Stimulated activated CD4-positive, alpha-beta T cell treated with anti-CD3 and anti-CD28 coated beads, Interleukin-4, amount 100 ng/mL, for 4 hours (primary cell): ENCODE results near the gene ADSL.

Experiments
- DNase-seq, 2 experiments: peaks; one replicate each; pipeline ENCODE4 v3.0.0-alpha.2; 2020

The ADSL gene

GRCh38 chr22:40406063-40406890, 60.0 kb downstream of the ADSL start:
- DNase-seq = no peak

DNA sequence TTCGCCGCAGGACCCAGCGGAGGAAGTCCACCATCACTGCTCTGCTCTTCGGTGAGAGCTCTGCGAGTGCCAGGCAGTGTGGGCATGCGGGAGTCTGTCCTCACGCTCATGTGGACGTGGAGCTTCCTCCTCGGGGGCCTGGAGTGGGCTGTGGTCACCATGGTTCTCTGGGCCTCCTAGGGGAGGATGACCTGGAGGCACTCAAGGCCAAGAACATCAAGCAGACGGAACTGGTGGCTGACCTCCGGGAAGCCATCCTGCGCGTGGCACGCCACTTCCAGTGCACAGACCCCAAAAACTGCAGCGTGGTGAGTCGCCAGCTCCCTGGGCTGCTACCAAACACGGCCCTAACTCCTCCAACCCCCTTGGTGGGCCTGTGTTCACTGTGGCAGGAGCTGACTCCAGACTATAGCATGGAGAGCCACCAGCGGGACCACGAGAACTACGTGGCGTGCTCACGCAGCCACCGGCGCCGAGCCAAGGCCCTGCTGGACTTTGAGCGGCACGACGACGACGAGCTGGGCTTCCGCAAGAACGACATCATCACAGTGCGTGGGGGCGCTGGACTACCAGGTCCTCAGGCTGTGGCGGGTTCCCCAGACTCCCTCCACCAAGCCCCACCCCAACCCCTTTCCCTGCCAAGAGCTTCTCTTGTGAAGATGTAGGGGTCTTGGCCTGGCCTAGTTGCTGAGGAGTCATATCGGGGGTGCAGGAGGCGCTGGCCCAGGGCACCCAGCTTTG, 60.9 kb downstream of the ADSL start:
- no peak for DNase-seq

DNA sequence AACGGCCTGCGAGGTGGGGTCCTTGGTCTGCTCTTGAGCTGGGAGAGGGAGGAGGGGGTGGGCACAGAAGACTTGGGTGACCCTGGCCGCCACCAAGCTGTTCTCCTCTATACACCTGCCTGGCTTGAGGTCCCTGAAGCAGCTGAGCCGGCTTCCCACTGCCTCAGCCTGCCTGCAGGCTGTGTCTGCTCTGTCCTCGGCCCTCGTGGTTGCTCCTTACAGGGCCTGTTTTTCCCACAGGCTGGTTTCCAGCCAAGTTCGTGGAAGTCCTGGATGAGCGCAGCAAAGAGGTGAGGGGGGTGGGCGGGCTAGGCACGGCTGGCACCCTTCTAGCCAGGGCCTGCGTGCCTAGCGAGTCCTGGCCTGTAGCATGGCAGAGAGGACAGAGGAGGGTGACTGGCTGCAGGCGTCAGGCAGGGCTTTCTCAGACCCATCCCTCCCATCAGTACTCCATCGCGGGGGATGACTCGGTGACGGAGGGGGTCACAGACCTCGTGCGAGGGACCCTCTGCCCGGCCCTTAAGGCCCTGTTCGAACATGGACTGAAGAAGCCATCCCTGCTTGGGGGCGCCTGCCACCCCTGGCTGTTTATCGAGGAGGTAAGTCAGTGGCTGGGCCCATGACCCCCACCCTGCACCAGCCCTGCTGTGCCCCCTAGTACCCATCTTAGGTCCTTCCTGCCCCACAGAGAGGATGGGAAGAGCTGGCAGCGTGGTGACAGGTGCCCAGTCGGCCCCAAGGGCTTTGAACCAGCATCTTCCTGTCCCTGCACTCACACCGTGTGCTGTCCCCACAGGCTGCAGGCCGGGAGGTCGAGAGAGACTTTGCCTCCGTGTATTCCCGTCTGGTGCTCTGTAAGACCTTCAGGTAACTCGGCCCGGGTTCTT, 61.8 kb downstream of the ADSL start:
- no peak for DNase-seq

DNA sequence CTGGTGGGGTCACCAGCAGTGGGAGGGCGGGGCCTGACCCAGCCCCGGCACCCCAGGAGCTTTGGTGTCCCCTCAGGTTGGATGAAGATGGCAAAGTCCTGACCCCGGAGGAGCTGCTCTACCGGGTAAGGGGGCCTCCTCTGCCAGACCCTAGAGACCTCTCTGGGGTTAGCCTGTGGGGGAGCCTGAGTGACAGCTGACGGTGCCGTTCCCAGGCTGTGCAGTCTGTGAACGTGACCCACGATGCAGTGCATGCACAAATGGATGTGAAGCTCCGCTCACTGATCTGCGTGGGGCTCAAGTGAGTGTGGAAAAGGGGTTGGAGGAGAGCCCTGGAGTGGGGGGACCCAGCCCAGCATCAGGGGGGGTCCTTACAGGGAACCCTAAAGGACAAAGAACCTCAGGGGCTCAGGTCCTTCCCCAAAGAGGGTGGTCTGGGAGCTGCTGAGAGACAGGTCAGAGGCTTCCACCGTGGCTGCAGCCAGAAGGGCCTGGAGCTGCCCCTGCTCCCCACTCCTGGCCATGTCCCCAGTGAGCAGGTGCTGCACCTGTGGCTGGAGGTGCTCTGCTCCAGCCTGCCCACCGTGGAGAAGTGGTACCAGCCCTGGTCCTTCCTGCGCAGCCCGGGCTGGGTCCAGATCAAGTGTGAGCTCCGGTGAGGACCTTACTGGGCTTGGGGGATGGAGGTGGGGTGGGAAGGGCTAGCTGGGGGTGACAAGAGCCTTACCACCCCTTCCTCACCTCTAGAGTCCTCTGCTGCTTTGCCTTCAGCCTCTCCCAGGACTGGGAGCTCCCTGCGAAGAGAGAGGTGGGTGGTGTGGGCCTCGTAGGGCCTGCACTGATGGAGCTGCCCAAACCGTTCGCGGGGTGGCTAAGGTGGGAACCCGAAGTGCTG, 62.7 kb downstream of the ADSL start:
- DNase-seq = no peak

- no peak for DNase-seq
Observed at GRCh38 chr22:40409613-40410113, 63.4 kb downstream of the ADSL start.

DNA sequence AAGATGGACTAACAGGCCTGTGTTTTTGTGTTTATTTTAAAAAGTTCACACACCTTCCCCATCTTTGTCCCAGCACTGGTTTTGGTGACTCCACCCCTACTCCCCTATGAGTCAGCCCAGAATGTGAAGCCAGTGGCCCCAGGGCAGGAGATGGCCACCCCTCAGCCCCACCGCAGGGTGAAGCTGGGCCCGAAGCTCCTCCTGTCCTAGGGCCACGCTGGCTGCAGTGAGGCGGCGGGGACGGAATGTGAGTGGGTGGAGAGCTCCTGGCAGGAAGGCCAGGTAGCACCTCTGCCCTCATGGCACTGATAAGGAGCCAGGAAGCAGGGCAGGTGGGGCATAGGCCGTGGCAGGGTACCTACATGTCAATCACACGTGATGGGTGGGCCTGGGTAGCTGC, 64.0 kb downstream of the ADSL start:
- no peak for DNase-seq

- no peak for DNase-seq
Observed at GRCh38 chr22:40410731-40411505, 64.6 kb downstream of the ADSL start.

GRCh38 chr22:40411506-40411861, 65.2 kb downstream of the ADSL start:
- no peak for DNase-seq

DNA sequence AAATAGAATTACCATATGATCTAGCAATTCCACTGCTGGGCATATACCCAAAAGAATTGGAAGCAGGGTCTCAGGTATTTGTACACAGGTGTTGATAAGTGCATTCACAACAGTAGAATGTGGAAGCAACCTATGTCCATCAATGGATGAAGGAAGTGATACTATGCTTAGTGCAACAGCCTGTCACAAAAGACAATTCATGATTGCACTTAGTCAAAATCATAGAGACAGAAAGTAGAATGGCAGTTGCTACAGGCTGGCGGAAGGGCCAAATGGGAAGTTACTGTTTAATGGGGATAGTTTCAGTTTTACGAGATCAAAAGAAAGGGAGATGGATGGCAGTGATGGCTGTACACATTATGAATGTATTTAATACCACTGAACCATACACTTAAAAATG, 66.1 kb downstream of the ADSL start:
- no peak for DNase-seq

DNA sequence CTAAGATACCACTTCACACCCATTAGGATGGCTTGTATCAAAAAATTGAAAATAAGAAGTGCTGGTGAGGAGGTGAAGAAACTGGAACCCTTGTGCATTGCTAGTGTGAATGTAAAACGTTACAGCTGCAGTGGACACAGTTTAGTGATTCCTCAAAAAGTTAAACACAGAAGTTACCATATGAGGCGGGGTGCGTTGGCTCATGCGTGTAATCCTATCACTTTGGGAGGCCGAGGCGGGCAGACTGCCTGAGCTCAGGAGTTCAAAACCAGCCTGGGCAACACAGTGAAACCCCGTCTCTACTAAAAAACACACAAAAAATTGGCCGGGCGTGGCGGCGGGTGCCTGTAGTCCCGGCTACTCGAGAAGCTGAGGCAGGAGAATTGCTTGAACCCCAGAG, 67.6 kb downstream of the ADSL start:
- DNase-seq = no peak

- DNase-seq = no peak
Observed at GRCh38 chr22:40414311-40414710, 68.0 kb downstream of the ADSL start.

GRCh38 chr22:40414838-40415505, 68.7 kb downstream of the ADSL start:
- DNase-seq = no peak

GRCh38 chr22:40415531-40416266, 69.4 kb downstream of the ADSL start:
- no peak for DNase-seq

DNA sequence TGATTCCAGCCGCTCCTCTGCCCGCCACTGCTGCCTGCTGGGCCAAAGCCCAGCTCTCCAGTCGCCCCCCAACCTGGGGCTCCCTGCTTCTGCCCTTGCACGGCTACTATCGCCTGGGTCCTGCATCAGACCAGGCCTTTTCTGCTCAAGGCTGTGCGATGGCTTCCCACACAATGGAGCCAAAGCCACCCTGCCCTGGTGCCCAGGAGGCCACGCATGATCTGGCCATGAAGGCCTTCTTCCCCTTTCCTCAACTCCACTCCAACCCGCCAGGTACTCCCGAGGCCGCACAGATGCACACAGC, 69.9 kb downstream of the ADSL start:
- no peak for DNase-seq

DNA sequence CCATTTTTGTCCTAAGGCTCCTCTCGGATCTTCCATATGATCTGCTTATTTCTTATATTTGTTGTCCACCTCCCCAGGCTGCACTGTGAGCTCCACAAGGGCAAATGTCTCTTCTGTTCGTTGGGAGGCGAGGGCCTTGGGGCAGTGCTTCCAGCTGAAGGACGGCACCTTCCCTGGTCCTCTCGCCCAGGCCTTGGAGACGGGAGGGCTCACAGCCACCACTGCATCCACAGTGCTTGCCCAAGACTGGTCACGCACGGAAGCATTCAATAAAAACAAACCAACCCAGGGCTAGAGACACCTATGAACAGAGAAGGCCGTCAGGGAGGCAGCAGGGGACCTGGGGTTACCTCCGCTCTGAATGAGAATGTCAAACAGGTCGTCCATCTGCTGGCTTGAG, 70.3 kb downstream of the ADSL start:
- DNase-seq = no peak

GRCh38 chr22:40417041-40417440, 70.7 kb downstream of the ADSL start:
- no peak for DNase-seq

DNA sequence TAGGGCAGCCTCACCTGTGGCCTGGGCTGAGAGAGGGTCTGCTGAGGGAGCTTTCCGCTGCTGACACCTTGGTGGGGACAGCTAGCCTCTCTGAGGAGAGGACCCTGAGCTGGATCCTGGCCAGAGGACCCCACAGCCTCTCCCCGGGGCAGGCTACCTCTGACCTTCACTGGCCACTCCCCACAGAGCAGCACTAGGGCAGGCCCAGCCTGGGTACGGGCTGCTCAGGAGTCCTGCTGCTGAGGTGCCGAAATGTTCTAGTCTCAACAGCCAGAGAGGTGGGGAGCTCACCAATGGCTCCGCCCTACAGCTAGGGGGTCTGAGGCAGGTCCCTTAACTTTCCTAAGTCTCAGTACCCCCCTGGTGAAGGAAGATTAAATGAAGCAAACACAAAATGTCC, 71.6 kb downstream of the ADSL start:
- DNase-seq = no peak

GRCh38 chr22:40418366-40419201, 72.3 kb downstream of the ADSL start:
- DNase-seq = no peak

GRCh38 chr22:40419718-40420117, 73.4 kb downstream of the ADSL start:
- DNase-seq = no peak
